ENCODE data around the gene MEIS3.

The MEIS3 gene

GRCh38 chr19:47435883-47436417 is 16.6 kb upstream of the MEIS3 start:
- no peak for DNase-seq (ENCODE audit: extremely low read depth in 1 of 2, low read depth in 1 of 2)

- no peak for DNase-seq (ENCODE audit: extremely low read depth in 1 of 2, low read depth in 1 of 2)
Observed at GRCh38 chr19:47435196-47435595, 15.9 kb upstream of the MEIS3 start.

- DNase-seq (ENCODE audit: extremely low read depth in 1 of 2, low read depth in 1 of 2), result no peak
Observed at GRCh38 chr19:47434088-47434487, 14.8 kb upstream of the MEIS3 start.

GRCh38 chr19:47433121-47433520 is 13.8 kb upstream of the MEIS3 start:
- no peak for DNase-seq (ENCODE audit: extremely low read depth in 1 of 2, low read depth in 1 of 2)

GRCh38 chr19:47432499-47432898 is 13.2 kb upstream of the MEIS3 start:
- DNase-seq (ENCODE audit: extremely low read depth in 1 of 2, low read depth in 1 of 2), result no peak

GRCh38 chr19:47432091-47432490 is 12.8 kb upstream of the MEIS3 start:
- DNase-seq (ENCODE audit: extremely low read depth in 1 of 2, low read depth in 1 of 2), result no peak

- no peak for DNase-seq (ENCODE audit: extremely low read depth in 1 of 2, low read depth in 1 of 2)
Observed at GRCh38 chr19:47430041-47430802, 10.9 kb upstream of the MEIS3 start.

GRCh38 chr19:47429140-47429793 is 9.9 kb upstream of the MEIS3 start:
- no peak for DNase-seq (ENCODE audit: extremely low read depth in 1 of 2, low read depth in 1 of 2)

- peak; percentile 60 to 63 for DNase-seq (ENCODE audit: extremely low read depth in 1 of 2, low read depth in 1 of 2)
Observed at GRCh38 chr19:47428177-47428894, 9.0 kb upstream of the MEIS3 start.

- DNase-seq (ENCODE audit: extremely low read depth in 1 of 2, low read depth in 1 of 2), result peak in 1 of 2 donors; percentile 43
Observed at GRCh38 chr19:47427241-47428176, 8.2 kb upstream of the MEIS3 start.

- no peak for DNase-seq (ENCODE audit: extremely low read depth in 1 of 2, low read depth in 1 of 2)
Observed at GRCh38 chr19:47423203-47423882, 4.0 kb upstream of the MEIS3 start.

GRCh38 chr19:47422417-47423163 is 3.3 kb upstream of the MEIS3 start:
- DNase-seq (ENCODE audit: extremely low read depth in 1 of 2, low read depth in 1 of 2), result no peak

GRCh38 chr19:47421844-47422395 is 2.6 kb upstream of the MEIS3 start:
- DNase-seq (ENCODE audit: extremely low read depth in 1 of 2, low read depth in 1 of 2), result no peak

- no peak for DNase-seq (ENCODE audit: extremely low read depth in 1 of 2, low read depth in 1 of 2)
Observed at GRCh38 chr19:47421244-47421786, 2.0 kb upstream of the MEIS3 start.

- no peak for DNase-seq (ENCODE audit: extremely low read depth in 1 of 2, low read depth in 1 of 2)
Observed at GRCh38 chr19:47419789-47420188, 462 bp upstream of the MEIS3 start.

GRCh38 chr19:47418692-47419029 is 666 bp downstream of the MEIS3 start:
- no peak for DNase-seq (ENCODE audit: extremely low read depth in 1 of 2, low read depth in 1 of 2)

GRCh38 chr19:47417746-47418691 is 1.3 kb downstream of the MEIS3 start:
- no peak for DNase-seq (ENCODE audit: extremely low read depth in 1 of 2, low read depth in 1 of 2)
